Spleen (tissue), 11 donors: ENCODE data around the gene USP53. TPM values are rescaled to one million over a fixed set of nuclear protein-coding genes. Genes with fewer than 3 reads are reported as not detected.
"Not testable (repeated sequence)": the region's sequence is repeated elsewhere in the genome, so short reads cannot be mapped to it uniquely, and the experiment has no call there.

ENCODE experiments used
- DNase-seq: peaks from one replicate; pipeline ENCODE4 v3.0.0-alpha.2; 2020
- H3K27ac ChIP-seq, 8 donors: fragments of 200-600 bp; sonication (generic) in 7 of 8; 1 replicate in 4 of 8; 2 replicates in 4 of 8; pipeline versions ENCODE4 v1.5.0 to v1.8.0; 2016 to 2021; ENCODE audit warnings: inconsistent platforms in 4 of 8, mild to moderate bottlenecking in 4 of 8, moderate library complexity in 1 of 8
- H3K27me3 ChIP-seq, 7 donors: fragments of 200-600 bp; sonication (generic) in 6 of 7; replicated peaks in 1 of 7; 1 replicate in 4 of 7; 2 replicates in 3 of 7; pipeline versions ENCODE4 v1.5.0 to v1.8.0; 2016 to 2021; ENCODE audit warnings: inconsistent platforms in 3 of 7, mild to moderate bottlenecking in 1 of 7
- H3K36me3 ChIP-seq, 6 donors: fragments of 200-600 bp; sonication (generic) in 5 of 6; 1 replicate in 4 of 6; 2 replicates in 2 of 6; pipeline versions ENCODE4 v1.5.0 to v1.8.0; 2016 to 2021; ENCODE audit warnings: inconsistent platforms in 2 of 6
- H3K4me1 ChIP-seq, 6 donors: fragments of 200-600 bp; sonication (generic) in 5 of 6; 1 replicate in 3 of 6; 2 replicates in 3 of 6; pipeline versions ENCODE4 v1.5.0 to v1.8.0; 2016 to 2021; ENCODE audit warnings: inconsistent platforms in 3 of 6
- H3K4me3 ChIP-seq, 8 donors: fragments of 200-600 bp; sonication (generic) in 7 of 8; 1 replicate in 4 of 8; 2 replicates in 4 of 8; pipeline versions ENCODE4 v1.5.0 to v1.8.0; 2016 to 2021; ENCODE audit warnings: inconsistent platforms in 4 of 8, mild to moderate bottlenecking in 4 of 8, moderate library complexity in 2 of 8
- H3K9me3 ChIP-seq, 8 donors: fragments of 200-600 bp; sonication (generic) in 7 of 8; 1 replicate in 4 of 8; 2 replicates in 4 of 8; pipeline versions ENCODE4 v1.5.0 to v1.8.0; 2016 to 2021; ENCODE audit warnings: inconsistent platforms in 4 of 8
- POLR2A ChIP-seq, 3 donors: fragments of 450-650 bp; IDR thresholded peaks; one replicate each; pipeline ENCODE4 v1.5.1; 2017; ENCODE audit warnings: antibody characterized with exemption in 3 of 3, mild to moderate bottlenecking in 1 of 3
- POLR2AphosphoS5 ChIP-seq, 3 donors: sonication (generic); formaldehyde crosslinking; IDR thresholded peaks; one replicate each; pipeline ENCODE4 v1.5.1; 2017; ENCODE audit warnings: antibody characterized with exemption in 3 of 3
- WGBS, 5 donors: extraction: QIAGEN DNeasy Blood & Tissue Kit in 3 of 5; methylation state at CpG; one replicate each; pipeline versions ENCODE4 v1.1.5 to v1.1.7; 2013 to 2018; 5-methylcytosine and 5-hydroxymethylcytosine counted together
- intact Hi-C: fragments of 100-400 bp; cut with DNase I; formaldehyde crosslinking; loops from one replicate; pipeline ENCODE4 v1.15.0; 2023; ENCODE audit warnings: low total_unique reads
- polyA plus RNA-seq, 3 donors: library from polyadenylated mRNA; stranded (reverse); fragments of 200-250 nt; gene quantifications; one replicate each; pipeline ENCODE4 v1.2.1, GENCODE V29; 2013
- total RNA-seq, 7 donors: library from RNA; depleted of rRNA in 3 of 7; stranded (reverse); fragments of >200 nt in 3 of 7; fragmentation: NEBNext Ultra II Directional in 4 of 7; extraction: Animal tissue kit (Norgen Biotek cat#: 25700) in 4 of 7; gene quantifications; one replicate each; pipeline versions ENCODE4 v1.1.0 to v1.2.1, GENCODE V29; 2016 to 2021
- TF ChIP-seq, protein P1 (sequence below), 11 experiments: fragments of 200-600 bp in 7 of 11; fragments of 450-650 bp in 4 of 11; sonication (generic) in 4 of 11; IDR thresholded peaks in 8 of 11; conservative IDR thresholded peaks in 3 of 11; 1 replicate in 7 of 11; 2 replicates in 4 of 11; pipeline versions ENCODE4 v1.4.0 to v1.8.0; 2016 to 2021; ENCODE audit warnings: antibody characterized with exemption in 11 of 11, inconsistent platforms in 4 of 11, mild to moderate bottlenecking in 1 of 11
- donor health status: healthy with polysubstance abuse.
- donor health status: DM: no; HTN: no; CAD: no; lungs with moderate emphysema.
- donor health status: DM: no; HTN: no; CAD: no.
- donor health status: Bipolar disorder and iron deficiency.
- donor health status: healthy.
- donor health status: DM: no; HTN: no; CAD: no.
- donor health status: DM: yes; HTN: yes; CAD: no.

The USP53 gene
- total and polyA plus RNA-seq, 10 donors = 4.0 to 42.6 (median 18.6) TPM

DNA sequence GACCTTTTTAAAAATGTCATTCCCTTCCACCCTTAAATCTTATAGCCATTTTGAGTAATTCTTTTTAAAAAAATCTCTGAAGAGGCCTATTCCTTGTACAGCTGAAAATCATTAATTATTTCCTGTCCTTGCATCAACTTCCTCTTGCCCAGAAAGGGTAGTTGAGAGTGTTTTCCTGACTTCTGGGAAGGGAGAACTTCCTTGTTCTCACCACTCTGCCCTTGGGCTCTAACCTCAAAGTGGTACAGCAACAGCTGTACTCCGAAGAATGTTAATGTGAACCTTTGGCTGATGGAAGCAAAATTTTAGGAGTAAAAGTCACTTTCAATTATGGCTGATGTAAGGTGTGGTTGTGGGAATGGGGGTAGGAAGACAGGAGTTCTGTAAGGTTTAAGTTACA is 124.5 kb downstream of the USP53 start:
- Histone ChIP-seq H3K9me3 (no peaks in the 10 kb centered on the region), H3K4me3 (no peak overlapping the region), H3K27me3 (no peaks in the 10 kb centered on the region), H3K4me1 (peaks cover 0 to 4% (median 0%) of the 10 kb centered on the region in 6 donors), H3K27ac (peak overlapping the region in 7 of 8 donors; percentile 36 to 82 (median 61)), H3K36me3 (no peaks in the 10 kb centered on the region)
- TF ChIP-seq POLR2AphosphoS5 (IDR thresholded peaks at IDR 0.05) (peak in 1 of 3 donors; percentile 72), POLR2A (IDR thresholded peaks at IDR 0.05) (no peak)
- TF ChIP-seq, protein P1, sequence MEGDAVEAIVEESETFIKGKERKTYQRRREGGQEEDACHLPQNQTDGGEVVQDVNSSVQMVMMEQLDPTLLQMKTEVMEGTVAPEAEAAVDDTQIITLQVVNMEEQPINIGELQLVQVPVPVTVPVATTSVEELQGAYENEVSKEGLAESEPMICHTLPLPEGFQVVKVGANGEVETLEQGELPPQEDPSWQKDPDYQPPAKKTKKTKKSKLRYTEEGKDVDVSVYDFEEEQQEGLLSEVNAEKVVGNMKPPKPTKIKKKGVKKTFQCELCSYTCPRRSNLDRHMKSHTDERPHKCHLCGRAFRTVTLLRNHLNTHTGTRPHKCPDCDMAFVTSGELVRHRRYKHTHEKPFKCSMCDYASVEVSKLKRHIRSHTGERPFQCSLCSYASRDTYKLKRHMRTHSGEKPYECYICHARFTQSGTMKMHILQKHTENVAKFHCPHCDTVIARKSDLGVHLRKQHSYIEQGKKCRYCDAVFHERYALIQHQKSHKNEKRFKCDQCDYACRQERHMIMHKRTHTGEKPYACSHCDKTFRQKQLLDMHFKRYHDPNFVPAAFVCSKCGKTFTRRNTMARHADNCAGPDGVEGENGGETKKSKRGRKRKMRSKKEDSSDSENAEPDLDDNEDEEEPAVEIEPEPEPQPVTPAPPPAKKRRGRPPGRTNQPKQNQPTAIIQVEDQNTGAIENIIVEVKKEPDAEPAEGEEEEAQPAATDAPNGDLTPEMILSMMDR (IDR thresholded peaks at IDR 0.05 in 8 of 11, conservative IDR thresholded peaks at IDR 0.05 in 3 of 11) = no peak
- DNase-seq = no peak
- WGBS, 5 donors = 10 to 18% (median 13%) methylated on average over 1 of the region's 1 CpG
- intact Hi-C loops = no loop called here

DNA sequence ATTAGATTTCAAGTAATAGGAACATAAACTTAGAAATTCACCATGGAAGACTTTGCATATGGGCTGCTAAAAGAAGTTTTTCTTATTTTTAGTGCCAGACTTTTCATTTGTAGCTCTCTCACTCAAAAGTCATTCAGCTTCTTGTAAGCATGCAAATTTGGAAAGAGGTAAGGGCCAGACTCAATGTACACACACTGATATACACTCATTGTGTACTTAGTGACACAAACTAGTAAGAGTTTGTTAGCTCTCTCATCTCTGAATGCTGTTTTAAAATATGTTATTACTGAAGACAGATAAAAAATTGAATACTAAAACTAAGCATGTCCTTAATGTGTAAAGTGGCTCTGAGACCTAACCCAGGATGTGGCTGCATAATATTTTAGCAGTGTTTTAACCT is 127.4 kb downstream of the USP53 start:
- H3K9me3 ChIP-seq = not testable (repeated sequence)

DNA sequence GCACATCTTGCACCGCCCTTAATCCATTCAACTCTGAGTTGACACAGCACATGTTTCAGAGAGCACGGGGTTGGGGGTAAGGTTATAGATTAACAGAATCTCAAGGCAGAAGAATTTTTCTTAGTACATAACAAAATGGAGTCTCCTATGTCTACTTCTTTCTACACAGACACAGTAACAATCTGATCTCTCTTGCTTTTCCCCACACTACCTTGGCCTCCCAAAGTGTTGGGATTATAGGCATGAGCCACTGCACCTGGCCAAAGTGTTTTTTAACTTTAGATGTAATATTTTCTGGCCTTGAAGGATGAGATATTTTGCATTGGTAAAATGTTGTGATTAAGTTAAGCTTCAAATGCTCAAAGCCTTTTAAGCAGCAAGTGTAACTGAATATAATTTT is 130.8 kb downstream of the USP53 start:
- H3K9me3 ChIP-seq, H3K36me3 ChIP-seq, DNase-seq, H3K27me3 ChIP-seq, H3K27ac ChIP-seq, H3K4me1 ChIP-seq, intact Hi-C loops, H3K4me3 ChIP-seq: not testable (repeated sequence)
- no CpG with 5 or more reads among the region's 2 CpGs for WGBS, 5 donors

More for the DNA sequence above, 127.4 kb downstream of the USP53 start:
- DNase-seq, intact Hi-C loops, H3K36me3 ChIP-seq, H3K27me3 ChIP-seq, H3K4me1 ChIP-seq, H3K27ac ChIP-seq, H3K4me3 ChIP-seq: not testable (repeated sequence)

Other genes with a start within 250 kb of the USP53 start
- under 1 TPM in 6 of 7 donors, not detected in 1; 0.26 to 0.54 (median 0.34) TPM for gene MYOZ2, start 76.9 kb upstream of the USP53 start, total RNA-seq
- gene MYOZ2, start 76.9 kb upstream of the USP53 start, polyA plus RNA-seq = under 1 TPM; 0.41 to 0.43 (median 0.42) TPM
- under 1 TPM in 1 of 7 donors, not detected in 6; 0.26 TPM for gene FABP2, start 109.4 kb downstream of the USP53 start, total RNA-seq
- under 1 TPM in 1 of 3 donors, not detected in 2; 0.16 TPM for gene FABP2, start 109.4 kb downstream of the USP53 start, polyA plus RNA-seq